Esophagus mucosa (tissue), 1 donor: Measurements from ENCODE around the gene IVL. TPM values are rescaled to one million over a fixed set of nuclear protein-coding genes. Genes with fewer than 3 reads are reported as not detected.

Source experiments
- ATAC-seq: fragments of 200-7000 bp; cut with Tn5 transposase; one replicate; pipeline ENCODE4 v1.9.1; 2020
- total RNA-seq: library from RNA; stranded (reverse); gene quantifications from one replicate; pipeline ENCODE4 v1.2.4, GENCODE V29; 2023
- donor health status: DM: yes; HTN: yes; CAD: no.

The IVL gene
- total RNA-seq, 1 donor from 2014 or later = 145 TPM

DNA sequence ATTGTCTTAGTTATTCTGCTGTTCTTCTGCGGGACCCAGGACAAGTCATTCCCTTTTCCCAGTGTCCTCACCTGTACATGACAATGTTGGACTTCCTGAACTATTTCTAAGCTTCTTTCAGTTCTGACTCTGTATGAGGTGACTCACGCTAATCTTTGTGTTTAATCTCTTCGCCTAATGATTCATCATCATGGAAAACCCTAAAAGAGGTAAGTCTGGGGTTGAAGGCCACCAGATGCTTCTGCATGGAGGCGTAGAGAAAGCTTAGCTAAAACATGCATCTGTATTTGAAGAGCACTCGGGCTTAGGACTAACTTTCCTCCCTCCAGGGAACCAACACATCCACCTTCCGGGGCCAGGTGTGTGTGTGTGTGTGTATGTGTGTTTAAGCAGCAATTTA, 46.1 kb downstream of the IVL start:
- peak; percentile 86 for ATAC-seq

DNA sequence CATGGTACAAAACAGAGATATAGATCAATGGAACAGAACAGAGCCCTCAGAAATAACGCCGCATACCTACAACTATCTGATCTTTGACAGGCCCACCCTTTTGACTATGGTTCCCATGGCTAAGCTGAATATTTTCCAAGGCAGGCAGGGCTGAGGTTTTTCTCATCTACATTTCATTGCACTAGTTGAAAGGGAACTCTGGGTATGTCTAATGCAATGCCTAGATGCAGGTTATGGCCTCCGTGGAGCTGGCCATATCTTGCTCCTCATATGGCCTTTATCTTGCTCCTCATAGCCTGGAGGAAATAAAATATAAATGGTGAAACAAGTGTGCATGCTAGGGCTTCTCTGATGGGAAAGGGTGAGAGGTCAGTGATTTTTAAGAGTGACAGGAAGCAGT, 49.2 kb downstream of the IVL start:
- no peak for ATAC-seq

DNA sequence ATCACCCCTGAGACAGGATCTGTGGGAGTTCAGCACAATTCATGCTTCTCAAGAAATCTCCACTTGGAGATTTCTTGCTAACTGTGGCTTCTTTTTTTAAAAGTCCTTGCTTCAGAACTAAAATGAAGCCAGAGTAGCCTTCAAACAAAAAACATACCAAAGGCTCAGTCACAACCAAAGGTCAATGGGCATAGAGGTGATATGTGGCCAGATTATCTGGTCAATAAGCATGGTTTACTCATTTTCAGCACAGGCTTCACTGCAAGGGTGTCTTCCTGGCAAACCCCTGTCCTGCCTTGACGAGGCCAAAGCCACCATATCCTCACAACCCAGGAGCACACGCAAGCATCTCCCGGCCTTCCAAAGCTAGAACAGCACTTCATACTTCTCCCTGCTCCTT, 50.9 kb downstream of the IVL start:
- ATAC-seq = no peak

DNA sequence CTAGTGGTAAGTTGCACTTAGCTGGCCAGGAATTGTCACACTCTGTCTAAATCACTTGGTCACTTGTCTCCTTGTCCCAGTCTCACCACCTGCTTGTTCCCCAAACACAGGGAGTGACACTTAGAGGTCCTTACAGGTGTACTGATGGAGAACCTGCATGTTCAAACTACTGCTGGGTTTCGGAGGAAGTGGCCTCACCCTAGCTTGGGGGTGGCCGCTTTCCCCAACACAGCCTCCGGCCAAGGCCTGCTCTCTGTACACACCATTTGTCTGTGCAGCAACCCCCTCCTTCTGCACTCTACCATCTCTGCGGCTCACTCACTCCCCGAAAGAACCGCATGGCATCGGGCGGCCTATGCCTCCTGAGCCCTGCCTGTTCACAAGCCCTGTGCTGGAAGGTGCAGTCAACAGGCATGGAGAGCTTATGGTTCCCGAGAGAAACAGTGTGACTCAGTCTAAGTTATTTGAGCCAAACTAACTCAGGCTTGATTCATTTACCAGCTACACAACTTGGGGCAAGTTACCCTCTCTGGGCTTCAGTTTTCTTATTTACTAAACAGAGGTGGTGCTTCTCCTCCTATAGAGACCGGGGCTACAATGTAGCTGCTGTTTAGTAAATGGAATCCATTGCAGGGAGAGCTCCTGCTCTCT, 51.6 kb downstream of the IVL start:
- ATAC-seq = peak; percentile 44

DNA sequence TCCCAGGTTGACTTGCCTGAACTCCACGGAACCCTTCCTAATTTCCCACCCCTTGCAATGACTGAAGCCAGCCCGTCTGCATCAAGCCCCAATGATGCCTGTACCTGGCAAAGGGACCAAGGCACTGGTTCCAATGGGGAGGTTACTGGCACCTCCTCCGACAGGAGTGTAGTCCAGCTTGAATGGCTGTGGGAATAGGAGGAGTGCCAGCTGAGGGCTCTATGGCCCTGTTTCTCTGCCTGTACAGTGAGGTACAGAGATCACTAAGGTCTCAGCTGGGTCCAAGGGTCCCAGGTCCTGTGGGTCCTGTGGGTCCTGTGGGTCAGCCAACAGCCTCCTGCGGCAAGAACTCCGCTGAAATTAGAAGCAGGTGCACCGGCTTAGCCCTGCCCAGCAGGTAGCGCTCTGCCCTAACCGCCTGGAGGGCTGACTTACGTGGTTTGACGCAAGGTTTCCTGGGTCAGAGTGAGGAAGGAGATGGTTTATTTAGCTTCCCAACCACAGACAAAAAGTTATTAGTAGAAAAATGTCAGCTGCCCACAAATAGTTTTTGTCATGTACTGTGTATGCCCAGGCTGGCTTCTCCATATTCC, 52.2 kb downstream of the IVL start:
- peak; percentile 10 for ATAC-seq

Other genes starting within 250 kb of the IVL start
- not detected for gene LCE2D, start 245.2 kb upstream of the IVL start, total RNA-seq
- gene LCE2C, start 233.3 kb upstream of the IVL start, total RNA-seq = not detected
- gene LCE2B, start 222.4 kb upstream of the IVL start, total RNA-seq = not detected
- gene LCE2A, start 210.2 kb upstream of the IVL start, total RNA-seq = not detected
- not detected for gene LCE4A, start 200.4 kb upstream of the IVL start, total RNA-seq
- gene KPRP, start 150.5 kb upstream of the IVL start, total RNA-seq = 3.6 TPM
- gene LCE1F, start 133.4 kb upstream of the IVL start, total RNA-seq = not detected
- not detected for gene LCE1E, start 122.3 kb upstream of the IVL start, total RNA-seq
- gene LCE1D, start 111.8 kb upstream of the IVL start, total RNA-seq = not detected
- 1.00 TPM for gene LCE1C, start 101.9 kb upstream of the IVL start, total RNA-seq
- not detected for gene LCE1B, start 96.6 kb upstream of the IVL start, total RNA-seq
- not detected for gene LCE1A, start 81.1 kb upstream of the IVL start, total RNA-seq
- gene LCE6A, start 65.7 kb upstream of the IVL start, total RNA-seq = not detected
- not detected for gene LCE7A, start 48.5 kb upstream of the IVL start, total RNA-seq
- gene SMCP, start 30.2 kb upstream of the IVL start, total RNA-seq = not detected
- gene SPRR5, start 38.7 kb downstream of the IVL start, total RNA-seq = 3.5 TPM
- gene SPRR4, start 62.1 kb downstream of the IVL start, total RNA-seq = not detected
- gene SPRR1A, start 75.5 kb downstream of the IVL start, total RNA-seq = 1,843 TPM
- 10,043 TPM for gene SPRR3, start 93.2 kb downstream of the IVL start, total RNA-seq
- 2,894 TPM for gene SPRR1B, start 122.7 kb downstream of the IVL start, total RNA-seq
- gene SPRR2D, start 132.6 kb downstream of the IVL start, total RNA-seq = 1,669 TPM
- gene SPRR2A, start 149.0 kb downstream of the IVL start, total RNA-seq = 5,244 TPM
- 27.1 TPM for gene SPRR2B, start 163.1 kb downstream of the IVL start, total RNA-seq
- gene SPRR2E, start 186.0 kb downstream of the IVL start, total RNA-seq = 1,779 TPM
- 198 TPM for gene SPRR2F, start 205.0 kb downstream of the IVL start, total RNA-seq
- gene SPRR2G, start 242.3 kb downstream of the IVL start, total RNA-seq = 0.68 TPM